GM21423 (cell line): ENCODE data around the gene MCF2L2.
A peak's percentile ranks its signal among the peaks of the same experiment; 100 is the strongest.

ENCODE experiments used
- ATAC-seq: cut with Tn5 transposase; IDR thresholded peaks from one replicate; pipeline ENCODE4 v1.9.1; 2021; ENCODE audit warnings: mild to moderate bottlenecking, moderate library complexity; ENCODE audit not compliant: unreplicated experiment

The MCF2L2 gene

DNA sequence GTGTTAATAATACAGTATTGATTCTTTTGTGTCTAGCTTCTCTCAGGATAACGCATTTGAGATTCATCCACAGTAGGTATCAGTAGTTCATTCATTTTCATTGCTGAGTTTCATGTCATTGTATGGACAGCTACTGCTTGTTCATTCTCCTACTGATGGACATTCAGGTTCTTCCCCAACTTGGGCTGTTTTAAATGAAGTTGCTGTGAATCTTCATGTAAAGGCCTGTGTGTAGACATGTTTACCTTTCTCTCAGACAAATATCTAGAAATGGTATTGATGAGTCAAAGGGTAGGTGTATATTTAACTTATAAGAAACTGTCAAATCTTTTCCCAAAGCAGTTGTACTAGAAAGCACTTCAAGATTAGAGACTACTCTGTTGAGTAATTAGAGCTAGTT, 26.7 kb downstream of the MCF2L2 start:
- no peak for ATAC-seq

DNA sequence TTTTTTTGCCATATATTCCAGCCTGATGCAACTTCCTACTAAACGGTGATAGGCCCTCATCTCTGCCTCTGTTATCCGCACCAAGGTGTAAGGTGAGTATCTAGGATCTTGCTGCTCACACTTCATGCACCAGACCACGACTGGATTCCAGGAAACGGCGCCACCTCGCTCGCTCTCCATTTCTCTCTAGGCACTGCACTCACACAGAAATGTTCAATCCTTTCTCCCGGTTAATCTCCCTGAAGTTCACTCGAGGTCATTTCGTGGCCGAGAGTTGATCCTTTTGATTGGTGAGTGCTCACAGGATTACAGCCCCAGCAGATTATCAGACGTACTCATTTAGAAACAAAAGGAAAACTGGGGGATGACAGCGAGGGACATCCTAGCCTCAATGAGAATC, 28.1 kb downstream of the MCF2L2 start:
- no peak for ATAC-seq

DNA sequence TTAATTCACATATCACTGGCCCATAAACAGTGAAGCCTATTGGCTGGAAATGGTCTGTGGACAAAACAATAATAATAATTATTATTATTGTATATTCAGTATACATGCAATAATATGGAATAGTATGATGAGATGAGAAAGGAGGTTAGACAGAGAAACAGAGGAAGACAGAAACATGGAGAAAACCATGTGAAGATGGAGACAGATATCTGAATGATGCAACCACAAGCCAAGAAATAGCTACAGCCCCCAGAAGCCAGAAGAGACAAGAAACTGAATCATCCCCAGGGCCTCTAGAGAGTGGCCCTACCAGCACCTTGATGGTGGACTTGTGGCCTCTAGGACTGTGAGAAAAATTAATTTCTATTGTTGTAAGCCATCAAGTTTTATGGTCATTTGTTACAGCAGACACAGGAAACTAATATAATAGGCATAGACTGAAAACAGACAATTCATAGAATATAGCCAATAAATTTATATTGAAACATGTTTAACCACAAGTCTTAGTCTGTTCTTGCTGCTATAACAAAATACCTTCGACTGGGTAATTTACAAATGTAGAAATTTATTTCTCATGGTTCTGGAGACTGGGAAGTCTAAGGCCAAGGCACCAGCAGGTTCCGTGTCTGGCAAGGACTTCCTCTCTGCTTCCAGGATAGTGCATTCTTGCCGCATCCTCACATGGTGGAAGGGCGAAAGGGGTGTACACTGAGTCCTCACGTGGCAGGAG, 31.6 kb downstream of the MCF2L2 start:
- ATAC-seq: no peak

DNA sequence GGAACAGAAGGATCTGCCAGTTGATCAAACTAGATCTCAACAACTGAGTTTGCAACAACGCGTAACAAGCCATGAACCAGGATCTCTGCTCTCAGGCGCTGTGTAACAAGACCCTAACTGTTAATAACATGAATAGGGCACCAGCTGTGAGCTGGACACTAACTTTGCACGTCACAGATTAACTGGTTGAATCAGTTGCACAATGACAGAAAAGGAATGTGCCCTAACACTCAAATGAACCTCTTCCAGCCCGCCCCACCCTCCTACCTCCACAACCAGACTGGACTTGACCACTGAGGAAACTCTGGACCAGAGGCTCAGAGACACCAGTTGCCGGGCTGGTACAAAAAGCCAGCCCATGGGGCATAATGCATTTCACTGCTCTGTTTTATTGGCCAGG, 34.3 kb downstream of the MCF2L2 start:
- no peak for ATAC-seq

DNA sequence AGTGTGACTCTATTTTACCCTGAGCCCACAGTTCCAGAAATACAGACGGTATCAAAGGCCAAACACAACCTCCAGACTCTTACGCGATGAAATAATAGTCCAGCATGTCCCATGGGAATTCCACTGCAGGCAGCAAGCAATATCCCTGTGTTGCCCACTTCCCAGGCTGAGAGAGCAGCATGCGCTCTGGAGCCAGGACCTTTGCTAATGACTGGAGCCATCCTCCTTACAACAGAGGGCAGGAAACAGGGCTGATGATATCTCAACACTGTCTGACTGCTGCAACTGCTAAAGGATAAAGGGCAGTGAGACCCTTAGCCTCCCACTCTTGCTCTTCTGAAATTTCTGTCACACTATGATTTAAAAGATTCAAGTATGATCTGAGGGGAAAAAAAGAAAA, 34.8 kb downstream of the MCF2L2 start:
- no peak for ATAC-seq

DNA sequence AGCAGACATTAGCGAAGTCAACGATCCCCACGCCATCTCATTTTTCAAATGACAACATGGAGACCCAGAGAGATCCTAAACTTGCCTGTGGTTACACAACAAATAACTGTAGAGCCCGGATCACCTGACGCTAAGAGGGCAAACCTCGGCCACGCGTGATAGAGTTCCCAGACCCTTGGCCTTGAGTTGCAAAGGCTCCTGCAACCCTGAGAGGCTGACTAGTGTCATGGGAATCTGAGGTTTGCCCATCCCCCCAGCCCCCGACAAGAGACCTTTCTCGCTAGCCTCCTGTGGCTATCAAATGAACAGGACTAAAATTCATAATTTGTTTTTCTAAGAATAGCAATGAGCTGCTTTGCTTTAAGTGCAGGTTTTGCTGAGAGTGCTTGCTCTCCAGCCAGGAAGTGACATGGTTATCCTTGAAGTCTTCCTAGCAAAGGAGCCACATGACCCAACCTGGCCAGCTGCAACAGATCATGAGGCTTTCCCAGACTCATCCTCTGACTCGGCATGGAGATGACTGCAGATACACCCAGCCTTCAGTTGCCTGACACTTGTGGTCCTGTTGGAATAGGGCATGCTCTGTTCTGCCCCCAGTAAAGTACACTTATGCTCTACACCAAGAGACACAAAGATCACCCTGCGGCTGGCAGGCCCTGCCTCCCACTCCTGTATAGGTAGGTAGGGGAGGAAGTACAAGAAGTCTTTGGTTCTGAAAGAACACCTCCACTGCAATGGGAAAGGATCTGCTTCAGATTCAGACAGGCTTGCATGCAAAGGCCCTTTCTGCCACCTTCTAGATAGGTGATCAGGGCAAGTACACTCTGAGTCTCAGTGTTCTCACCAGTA, 36.0 kb downstream of the MCF2L2 start:
- no peak for ATAC-seq

DNA sequence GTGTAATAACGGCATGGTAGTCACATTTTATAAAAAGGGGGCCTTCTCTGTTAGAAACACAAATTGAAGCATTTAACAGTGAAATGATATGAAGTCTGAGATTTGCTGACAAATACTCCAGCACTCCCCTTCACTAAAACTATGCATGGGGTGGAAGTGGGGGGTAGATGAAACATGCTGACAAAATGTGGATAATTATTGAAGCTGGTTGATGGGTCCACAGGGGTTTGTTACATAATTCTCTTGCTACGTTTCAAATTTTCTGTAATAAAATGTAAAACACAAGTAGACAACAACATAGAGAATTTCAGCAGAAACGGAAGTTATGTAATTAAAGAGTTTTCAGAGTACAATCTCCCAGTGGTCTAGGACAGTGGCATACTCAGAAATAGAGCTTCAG, 37.0 kb downstream of the MCF2L2 start:
- ATAC-seq: no peak

DNA sequence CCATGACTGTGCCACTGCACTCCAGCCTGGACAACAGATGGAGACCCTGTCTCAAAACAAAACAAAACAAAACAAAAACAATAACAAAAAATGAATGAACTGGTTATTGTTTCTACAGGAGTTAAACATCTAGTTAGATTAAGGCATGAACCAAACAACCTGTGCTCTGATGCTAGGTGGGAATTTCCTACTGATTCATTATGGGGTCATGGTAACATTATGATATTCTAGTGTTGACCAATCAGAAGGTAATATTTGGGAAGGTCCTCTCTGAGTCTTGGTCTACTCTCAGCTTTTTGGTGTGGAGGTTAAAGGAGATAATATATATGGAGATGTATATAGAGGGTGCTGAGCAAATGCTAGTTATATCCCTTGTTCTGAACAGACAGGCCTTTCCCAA, 37.6 kb downstream of the MCF2L2 start:
- ATAC-seq: no peak

DNA sequence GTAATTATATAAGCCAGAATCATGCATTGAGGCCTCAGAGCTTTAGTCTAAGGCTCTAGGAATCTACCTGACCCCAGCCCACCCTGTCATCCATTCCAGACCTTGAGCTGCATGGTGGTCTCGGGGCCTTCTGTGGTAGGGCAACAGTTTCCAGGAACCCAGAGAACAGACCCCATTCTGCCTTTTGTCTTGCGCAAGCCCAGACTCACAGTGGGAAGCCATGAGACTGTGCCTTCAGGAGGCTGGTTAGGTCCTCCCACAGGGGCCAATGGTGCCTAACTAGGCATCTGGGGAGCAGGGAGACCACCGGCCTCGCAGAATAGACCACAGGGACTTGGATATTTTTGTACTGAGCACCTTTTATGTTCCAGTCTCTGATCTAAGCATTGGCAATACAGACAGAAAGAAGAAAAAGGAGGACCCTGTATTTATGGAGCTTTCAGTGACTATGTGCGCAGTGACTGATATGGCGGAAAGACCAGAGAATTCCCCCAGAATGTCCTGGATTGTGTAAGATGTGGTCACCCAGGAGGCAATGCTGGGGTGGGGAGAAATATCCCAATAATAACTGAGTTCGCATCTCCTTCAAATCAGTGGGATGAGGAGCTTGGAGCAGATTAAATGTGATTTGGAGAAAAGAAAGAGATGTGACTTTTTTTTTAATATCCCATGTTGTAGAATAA, 40.1 kb downstream of the MCF2L2 start:
- no peak for ATAC-seq

DNA sequence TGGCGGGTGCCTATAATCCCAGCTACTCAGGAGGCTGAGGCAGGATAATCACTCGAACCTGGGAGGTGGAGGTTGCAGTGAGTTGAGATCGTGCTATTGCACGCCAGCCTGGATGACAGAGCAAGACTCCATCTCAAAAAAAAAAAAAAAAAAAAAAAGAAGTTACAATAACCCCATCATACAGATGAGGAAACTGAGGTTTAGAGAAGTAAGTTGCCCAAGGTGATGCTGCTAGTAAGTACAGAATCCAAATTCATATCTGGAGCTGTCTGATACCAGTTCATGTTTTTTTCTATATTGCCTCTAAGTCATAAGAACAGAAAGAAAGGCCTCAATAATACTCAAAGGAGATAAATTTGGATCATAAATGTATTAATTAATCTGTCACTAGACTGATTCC, 40.6 kb downstream of the MCF2L2 start:
- ATAC-seq: no peak

DNA sequence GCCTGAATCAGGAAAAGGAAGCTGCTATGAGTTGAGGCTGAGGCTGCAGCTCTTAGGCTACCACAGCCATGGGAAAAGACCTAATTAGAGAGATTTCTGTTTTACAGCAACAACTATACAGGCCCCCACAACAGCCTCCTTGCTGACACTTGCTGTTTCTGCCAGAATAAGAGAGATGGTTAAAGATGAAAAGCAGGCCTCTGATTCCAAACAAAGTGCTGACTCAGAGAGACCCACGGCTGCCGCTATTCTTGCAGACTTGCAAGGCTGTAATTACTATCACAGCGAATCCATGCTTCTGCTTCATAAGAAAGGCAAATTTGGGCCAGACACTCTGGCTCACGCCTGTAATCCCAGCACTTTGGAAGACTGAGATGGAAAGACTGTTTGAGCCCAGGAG, 41.8 kb downstream of the MCF2L2 start:
- ATAC-seq: no peak

DNA sequence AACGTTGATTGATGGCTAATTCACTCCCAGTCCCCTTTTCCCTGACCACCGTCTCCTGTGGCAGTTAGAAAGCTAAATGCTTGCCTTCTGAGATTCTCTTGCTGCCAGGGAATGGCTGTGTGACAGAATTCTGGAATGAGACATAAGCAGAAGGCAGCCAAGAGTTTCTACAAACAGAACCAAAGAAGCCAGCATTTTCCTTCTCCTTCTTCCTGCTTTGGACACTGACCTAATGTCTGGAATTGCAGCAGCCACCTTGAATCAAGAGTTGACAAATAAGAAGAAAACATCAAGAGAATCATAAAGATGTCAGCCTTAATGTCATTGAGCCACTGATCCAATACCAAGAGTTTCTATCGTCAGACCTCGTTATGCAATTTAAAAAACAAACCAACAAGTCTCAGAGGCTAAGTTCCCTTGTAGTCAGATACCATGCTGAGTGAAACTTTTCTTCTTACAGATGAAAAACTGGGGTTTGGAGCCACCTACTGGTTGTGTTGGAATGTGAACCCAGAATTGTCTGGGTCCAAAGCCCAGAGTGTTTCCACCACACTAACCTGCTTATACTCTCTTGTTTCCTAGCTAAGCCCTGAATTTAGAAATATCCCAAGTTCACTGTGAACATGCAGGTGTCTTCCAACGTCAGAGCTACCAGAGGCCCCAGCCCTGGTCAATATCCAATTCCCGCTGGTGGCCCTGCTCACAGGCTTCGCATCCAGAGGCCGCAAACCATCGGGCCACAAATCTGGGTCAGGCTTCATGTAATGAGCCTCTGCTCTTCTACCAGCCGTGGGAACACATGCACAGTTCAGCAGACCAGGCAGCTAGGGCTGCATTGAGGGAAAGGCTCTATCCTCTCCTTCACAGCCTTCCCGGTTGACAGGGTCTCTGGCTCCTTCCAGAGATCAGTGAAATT, 42.5 kb downstream of the MCF2L2 start:
- ATAC-seq: peak; percentile 67

DNA sequence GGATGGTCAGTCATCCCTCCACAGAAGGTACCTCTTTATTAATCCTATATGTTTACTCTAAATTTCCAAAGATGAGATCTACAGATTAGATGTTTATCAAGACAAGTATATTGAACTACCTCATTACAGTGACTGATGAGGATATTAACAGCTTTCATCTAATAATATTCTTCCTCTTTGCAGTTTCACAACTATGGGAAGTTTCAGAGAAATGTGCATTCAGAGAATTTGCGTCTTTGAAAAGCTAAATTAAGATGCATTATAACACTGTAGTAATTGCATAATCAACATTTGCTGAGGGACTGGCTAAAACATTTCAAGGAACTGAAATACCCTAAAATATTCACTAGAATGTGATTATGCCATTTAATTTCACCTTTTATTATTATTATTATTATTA, 46.7 kb downstream of the MCF2L2 start:
- ATAC-seq: no peak

DNA sequence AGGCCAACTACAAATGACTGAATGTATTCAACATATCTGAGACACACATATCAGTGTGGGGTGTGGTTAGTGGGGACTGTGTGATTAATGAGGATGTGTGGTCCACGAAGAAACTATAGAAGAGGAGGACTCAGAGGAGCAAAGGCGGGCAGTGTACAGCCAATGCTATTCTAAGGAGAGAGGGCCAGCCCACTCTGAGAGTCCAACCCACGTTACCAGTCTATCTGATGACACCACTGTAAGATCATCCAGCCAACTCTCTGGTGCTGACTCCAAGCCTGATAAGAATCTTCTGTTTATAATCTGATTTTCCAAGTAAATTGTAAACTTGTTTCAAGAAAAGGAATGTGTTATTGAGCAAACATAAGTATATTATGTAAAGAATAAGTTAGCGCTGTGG, 47.2 kb downstream of the MCF2L2 start:
- no peak for ATAC-seq

DNA sequence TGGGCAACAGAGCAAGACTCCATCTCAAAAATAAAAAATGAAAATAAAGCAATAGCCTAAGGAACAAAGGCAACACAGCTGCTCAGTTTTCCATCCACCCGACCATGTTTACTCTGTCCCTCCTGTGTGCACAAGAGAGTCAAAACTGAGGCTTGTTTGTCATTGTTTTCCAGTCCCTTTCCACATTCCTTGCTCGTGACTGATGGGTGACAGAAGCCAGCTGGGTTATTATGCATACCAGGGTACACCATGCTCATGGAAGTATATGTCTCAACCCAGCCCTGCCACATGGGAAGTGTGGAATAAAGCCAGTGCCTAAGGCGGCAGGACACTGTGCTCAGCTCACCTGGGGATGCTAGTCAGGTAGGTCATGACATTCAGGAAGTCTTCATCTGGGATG, 49.5 kb downstream of the MCF2L2 start:
- ATAC-seq: no peak

DNA sequence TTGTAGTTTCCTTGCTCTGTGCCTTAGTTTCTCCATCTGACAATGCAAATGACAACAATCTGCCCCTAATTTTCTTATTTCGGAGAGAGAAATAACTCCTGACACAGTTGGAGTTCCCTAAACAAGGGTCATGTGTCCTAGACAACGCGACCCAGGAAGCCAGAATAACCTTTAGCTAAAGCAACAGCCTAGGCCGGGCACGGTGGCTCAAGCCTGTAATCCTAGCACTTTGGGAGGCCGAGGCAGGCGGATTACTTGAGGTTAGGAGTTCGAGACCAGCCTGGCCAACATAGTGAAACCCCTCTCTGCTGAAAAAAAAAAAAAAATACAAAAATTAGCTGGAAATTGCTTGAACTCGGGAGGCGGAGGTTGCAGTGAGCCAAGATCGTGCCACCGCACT, 49.9 kb downstream of the MCF2L2 start:
- ATAC-seq: no peak

DNA sequence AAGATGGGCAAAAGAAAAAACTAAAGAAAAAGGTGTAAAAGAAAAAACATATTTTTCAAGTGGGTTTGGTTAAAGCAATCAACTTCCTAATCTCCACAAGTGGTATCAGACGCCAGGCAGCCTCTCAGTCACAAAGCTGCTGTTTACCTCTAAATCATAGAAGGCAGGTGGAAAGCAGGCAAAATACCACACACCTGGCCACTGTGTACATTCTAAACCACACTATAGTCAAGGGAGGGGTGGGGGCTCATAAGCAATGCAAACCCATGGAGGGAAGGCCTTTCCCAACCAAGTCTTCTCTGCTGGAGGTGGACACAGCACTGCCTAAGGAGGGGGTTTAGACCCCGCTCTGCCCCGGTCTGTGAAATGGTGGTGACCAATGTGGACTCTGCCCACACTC, 50.4 kb downstream of the MCF2L2 start:
- no peak for ATAC-seq

DNA sequence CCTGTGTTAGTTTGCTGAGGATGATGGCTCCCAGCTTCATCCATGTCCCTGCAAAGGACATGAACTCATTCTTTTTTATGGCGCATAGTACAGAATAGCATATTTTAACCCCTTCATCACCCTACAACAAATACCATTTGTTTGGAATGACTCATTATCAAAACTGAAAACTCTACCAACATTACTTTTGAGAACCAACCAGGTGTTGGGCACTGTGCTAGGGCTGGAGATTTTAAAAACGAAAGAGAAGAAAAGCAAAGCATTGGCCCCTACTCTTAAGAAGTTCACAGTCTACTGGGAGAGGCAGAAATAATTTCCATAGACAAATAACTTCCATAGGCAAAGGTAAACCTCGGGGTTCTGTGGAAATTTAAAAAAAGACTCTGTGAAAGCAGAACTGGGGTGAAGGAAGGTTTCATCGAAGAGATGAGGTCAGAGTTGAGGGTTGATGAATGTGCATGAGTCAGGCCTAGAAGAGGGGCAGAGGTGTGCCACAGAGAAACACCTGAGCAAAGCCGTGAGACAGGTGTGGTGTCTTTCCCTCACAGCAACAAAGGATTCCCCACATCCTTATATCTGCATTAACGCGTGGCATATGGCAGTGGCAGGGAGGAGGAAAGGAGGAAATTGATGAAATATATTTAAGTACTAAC, 51.0 kb downstream of the MCF2L2 start:
- no peak for ATAC-seq

DNA sequence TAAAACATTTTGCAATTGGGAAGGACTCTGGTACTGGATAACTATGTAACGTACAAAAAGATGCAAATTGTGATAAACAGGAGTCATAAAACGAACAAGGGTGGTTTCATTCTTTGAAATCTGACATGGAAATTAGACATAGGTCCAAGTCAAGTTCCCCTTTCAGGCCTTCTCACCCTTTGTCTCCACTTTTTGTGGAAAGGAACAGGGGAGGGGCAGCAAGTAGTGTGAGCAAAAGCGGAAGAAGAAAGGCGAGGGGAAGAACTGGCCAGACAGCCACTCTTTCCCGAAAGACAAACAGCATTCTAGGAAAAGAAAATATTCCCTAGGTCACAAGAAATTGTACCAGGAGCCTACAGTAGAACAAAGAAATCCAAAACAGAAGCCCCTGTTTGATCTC, 52.6 kb downstream of the MCF2L2 start:
- ATAC-seq: no peak

DNA sequence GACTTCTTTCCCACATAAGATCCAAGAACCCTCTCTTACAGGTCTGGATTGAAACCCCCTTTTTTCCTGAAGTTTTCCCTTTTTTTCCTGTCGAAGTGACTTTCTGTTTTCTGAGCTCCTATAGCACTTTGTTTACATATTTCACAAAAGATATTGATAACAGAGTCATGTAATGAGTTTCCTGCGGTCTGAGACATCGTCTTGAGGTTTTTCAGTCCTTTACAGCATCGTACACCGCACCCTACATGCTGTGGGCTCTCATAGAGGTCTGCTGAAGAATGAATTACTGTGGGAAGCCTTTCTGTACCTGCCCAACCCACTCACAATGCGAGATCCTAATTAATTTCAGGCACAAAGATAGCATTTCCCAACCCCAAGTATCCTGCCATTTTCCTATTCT, 53.1 kb downstream of the MCF2L2 start:
- ATAC-seq: no peak
